HUES6 (cell line): ENCODE data around the gene ORC4.

ENCODE experiments used
- H3K27ac ChIP-seq: 2 replicates; pipeline ENCODE4 v1.7.0; 2013; ENCODE audit warnings: low read depth, mild to moderate bottlenecking, low read length, inconsistent platforms
- H3K27me3 ChIP-seq: 2 replicates; pipeline ENCODE4 v1.6.1; 2013; ENCODE audit warnings: low read length; ENCODE audit not compliant: control insufficient read depth, insufficient read depth
- H3K36me3 ChIP-seq: 2 replicates; pipeline ENCODE4 v1.6.1; 2013; ENCODE audit warnings: low read length; ENCODE audit not compliant: control insufficient read depth, insufficient read depth
- H3K4me1 ChIP-seq: 2 replicates; pipeline ENCODE4 v1.6.1; 2013; ENCODE audit warnings: low read length; ENCODE audit not compliant: control insufficient read depth, insufficient read depth
- H3K4me3 ChIP-seq: 2 replicates; pipeline ENCODE4 v1.5.1; 2013; ENCODE audit warnings: low read depth, low read length
- H3K9ac ChIP-seq: one replicate; pipeline ENCODE4 v1.6.1; 2013; ENCODE audit warnings: mild to moderate bottlenecking, low read length
- H3K9me3 ChIP-seq: 2 replicates; pipeline ENCODE4 v1.6.1; 2013; ENCODE audit warnings: low read depth, low read length; ENCODE audit not compliant: control insufficient read depth, insufficient read depth

Gene ORC4

GRCh38 chr2:147934881-147935620, 85.5 kb downstream of the ORC4 start:
- Histone ChIP-seq H3K9me3 (no peaks in the 10 kb centered on the region), H3K4me3 (no peak overlapping the region), H3K27me3 (no peaks in the 10 kb centered on the region), H3K36me3 (peaks cover 42% of the 10 kb centered on the region), H3K9ac (no peak overlapping the region), H3K4me1 (no peaks in the 10 kb centered on the region), H3K27ac (no peak overlapping the region)

- no peak overlapping the region for H3K9ac ChIP-seq
- H3K9me3 ChIP-seq, result no peaks in the 10 kb centered on the region
- H3K27me3 ChIP-seq, result no peaks in the 10 kb centered on the region
- H3K27ac ChIP-seq, result no peak overlapping the region
- H3K4me3 ChIP-seq, result no peak overlapping the region
- no peaks in the 10 kb centered on the region for H3K4me1 ChIP-seq
- peaks cover 42% of the 10 kb centered on the region for H3K36me3 ChIP-seq
These were observed 86.6 kb downstream of the ORC4 start for GRCh38 chr2:147933931-147934330.

- H3K36me3 ChIP-seq, result peaks cover 10% of the 10 kb centered on the region
- no peak overlapping the region for H3K4me3 ChIP-seq
- no peaks in the 10 kb centered on the region for H3K9me3 ChIP-seq
- no peak overlapping the region for H3K27ac ChIP-seq
- no peak overlapping the region for H3K9ac ChIP-seq
- H3K4me1 ChIP-seq, result no peaks in the 10 kb centered on the region
- no peaks in the 10 kb centered on the region for H3K27me3 ChIP-seq
These were observed 93.4 kb downstream of the ORC4 start for GRCh38 chr2:147927053-147927588.

- no peaks in the 10 kb centered on the region for H3K27me3 ChIP-seq
- no peak overlapping the region for H3K27ac ChIP-seq
- H3K36me3 ChIP-seq, result peaks cover 10% of the 10 kb centered on the region
- H3K9ac ChIP-seq, result no peak overlapping the region
- H3K9me3 ChIP-seq, result no peaks in the 10 kb centered on the region
- H3K4me1 ChIP-seq, result no peaks in the 10 kb centered on the region
- no peak overlapping the region for H3K4me3 ChIP-seq
These were observed 94.7 kb downstream of the ORC4 start for GRCh38 chr2:147925886-147926285.

- Histone ChIP-seq H3K36me3 (peaks cover 10% of the 10 kb centered on the region), H3K4me3 (no peak overlapping the region), H3K27ac (no peak overlapping the region), H3K4me1 (no peaks in the 10 kb centered on the region), H3K9ac (no peak overlapping the region), H3K9me3 (no peaks in the 10 kb centered on the region), H3K27me3 (no peaks in the 10 kb centered on the region)
These were observed 95.9 kb downstream of the ORC4 start for GRCh38 chr2:147924647-147925046.

GRCh38 chr2:147923846-147924245, 96.7 kb downstream of the ORC4 start:
- no peaks in the 10 kb centered on the region for H3K27me3 ChIP-seq
- H3K9me3 ChIP-seq, result no peaks in the 10 kb centered on the region
- H3K9ac ChIP-seq, result no peak overlapping the region
- H3K36me3 ChIP-seq, result peaks cover 10% of the 10 kb centered on the region
- H3K27ac ChIP-seq, result no peak overlapping the region
- no peak overlapping the region for H3K4me3 ChIP-seq
- H3K4me1 ChIP-seq, result no peaks in the 10 kb centered on the region

GRCh38 chr2:147917161-147917560, 103.4 kb downstream of the ORC4 start:
- H3K27ac ChIP-seq, result no peak overlapping the region
- no peaks in the 10 kb centered on the region for H3K4me1 ChIP-seq
- no peak overlapping the region for H3K4me3 ChIP-seq
- H3K27me3 ChIP-seq, result no peaks in the 10 kb centered on the region
- H3K9ac ChIP-seq, result no peak overlapping the region
- H3K9me3 ChIP-seq, result no peaks in the 10 kb centered on the region
- no peaks in the 10 kb centered on the region for H3K36me3 ChIP-seq

GRCh38 chr2:147916723-147917122, 103.8 kb downstream of the ORC4 start:
- Histone ChIP-seq H3K4me1 (no peaks in the 10 kb centered on the region), H3K27ac (no peak overlapping the region), H3K9me3 (no peaks in the 10 kb centered on the region), H3K27me3 (no peaks in the 10 kb centered on the region), H3K36me3 (no peaks in the 10 kb centered on the region), H3K4me3 (no peak overlapping the region), H3K9ac (no peak overlapping the region)

GRCh38 chr2:147916067-147916466, 104.5 kb downstream of the ORC4 start:
- no peaks in the 10 kb centered on the region for H3K9me3 ChIP-seq
- no peaks in the 10 kb centered on the region for H3K36me3 ChIP-seq
- H3K9ac ChIP-seq, result no peak overlapping the region
- no peak overlapping the region for H3K4me3 ChIP-seq
- H3K27ac ChIP-seq, result no peak overlapping the region
- no peaks in the 10 kb centered on the region for H3K27me3 ChIP-seq
- no peaks in the 10 kb centered on the region for H3K4me1 ChIP-seq

- H3K4me3 ChIP-seq, result no peak overlapping the region
- no peak overlapping the region for H3K9ac ChIP-seq
- H3K4me1 ChIP-seq, result no peaks in the 10 kb centered on the region
- H3K27me3 ChIP-seq, result no peaks in the 10 kb centered on the region
- H3K9me3 ChIP-seq, result no peaks in the 10 kb centered on the region
- H3K36me3 ChIP-seq, result no peaks in the 10 kb centered on the region
- H3K27ac ChIP-seq, result no peak overlapping the region
These were observed 106.6 kb downstream of the ORC4 start for GRCh38 chr2:147913701-147914480.

GRCh38 chr2:147910990-147911473, 109.5 kb downstream of the ORC4 start:
- no peaks in the 10 kb centered on the region for H3K4me1 ChIP-seq
- H3K36me3 ChIP-seq, result no peaks in the 10 kb centered on the region
- no peaks in the 10 kb centered on the region for H3K27me3 ChIP-seq
- no peak overlapping the region for H3K4me3 ChIP-seq
- H3K27ac ChIP-seq, result no peak overlapping the region
- no peaks in the 10 kb centered on the region for H3K9me3 ChIP-seq
- H3K9ac ChIP-seq, result no peak overlapping the region
